Smooth muscle cell (in vitro differentiated cells): ENCODE data around the gene INPP4A. TPM values are rescaled to one million over a fixed set of nuclear protein-coding genes. Genes with fewer than 3 reads are reported as not detected.

Experiments
- DNase-seq: peaks from one replicate; lab custom pipeline; 2025; ENCODE audit not compliant: unreplicated experiment; lab: John Stamatoyannopoulos, UW
- H2AFZ ChIP-seq: fragments of 200-600 bp; sonication (generic); 2 replicates; pipeline ENCODE4 v1.6.0; 2016; ENCODE audit warnings: antibody characterized with exemption, low read depth, mild to moderate bottlenecking
- H3F3A ChIP-seq: fragments of 200-600 bp; sonication (generic); 2 replicates; pipeline ENCODE4 v1.6.0; 2017; ENCODE audit warnings: antibody characterized with exemption, low read depth
- H3K27ac ChIP-seq: fragments of 200-600 bp; sonication (generic); 2 replicates; pipeline ENCODE4 v1.5.1; 2016; ENCODE audit warnings: low read depth, mild to moderate bottlenecking
- H3K27me3 ChIP-seq: fragments of 200-600 bp; sonication (generic); 2 replicates; pipeline ENCODE4 v1.6.1; 2016; ENCODE audit warnings: low read depth, mild to moderate bottlenecking
- H3K36me3 ChIP-seq: fragments of 200-600 bp; sonication (generic); 2 replicates; pipeline ENCODE4 v1.5.1; 2016; ENCODE audit warnings: low read depth
- H3K4me1 ChIP-seq: fragments of 200-600 bp; sonication (generic); 2 replicates; pipeline ENCODE4 v1.5.1; 2016; ENCODE audit warnings: low read depth
- H3K4me2 ChIP-seq: fragments of 200-600 bp; sonication (generic); 2 replicates; pipeline ENCODE4 v1.6.0; 2016; ENCODE audit warnings: mild to moderate bottlenecking
- H3K4me3 ChIP-seq: fragments of 200-600 bp; sonication (generic); 2 replicates; pipeline ENCODE4 v1.5.1; 2016; ENCODE audit warnings: mild to moderate bottlenecking
- H3K79me2 ChIP-seq: fragments of 200-600 bp; sonication (generic); 2 replicates; pipeline ENCODE4 v1.6.0; 2016; ENCODE audit warnings: low read depth, mild to moderate bottlenecking
- H3K9ac ChIP-seq: fragments of 200-600 bp; sonication (generic); 2 replicates; pipeline ENCODE4 v1.6.0; 2016; ENCODE audit warnings: low read depth
- H3K9me3 ChIP-seq: fragments of 200-600 bp; sonication (generic); replicated peaks from 2 replicates; pipeline ENCODE4 v1.5.1; 2016; ENCODE audit warnings: low read depth
- H4K20me1 ChIP-seq: fragments of 200-600 bp; sonication (generic); 2 replicates; pipeline ENCODE4 v1.6.0; 2016; ENCODE audit warnings: low read depth
- WGBS: methylation state at CpG from one replicate; pipeline ENCODE4 v1.1.7; 2016; ENCODE audit warnings: low lambda C conversion rate; 5-methylcytosine and 5-hydroxymethylcytosine counted together
- polyA plus RNA-seq: library from polyadenylated mRNA; unstranded; fragments of >200 nt; fragmentation: Nextera tagmentation; extraction: Ambion mirVana; gene quantifications from 2 replicates; pipeline ENCODE4 v1.2.1, GENCODE V29; 2016
- total RNA-seq: library from RNA; depleted of rRNA; stranded (reverse); fragments of >200 nt; gene quantifications from 2 replicates; pipeline ENCODE4 v1.2.3, GENCODE V29; 2014
- TF ChIP-seq, protein P1 (sequence below): fragments of 200-600 bp; sonication (generic); IDR thresholded peaks from 2 replicates; pipeline ENCODE4 v1.5.1; 2017; ENCODE audit warnings: borderline replicate concordance, mild to moderate bottlenecking, antibody characterized with exemption; ENCODE audit not compliant: insufficient read depth, poor library complexity, severe bottlenecking

The INPP4A gene
- total and polyA plus RNA-seq, 2 experiments from 2014 or later: 10.1 to 17.3 TPM

DNA sequence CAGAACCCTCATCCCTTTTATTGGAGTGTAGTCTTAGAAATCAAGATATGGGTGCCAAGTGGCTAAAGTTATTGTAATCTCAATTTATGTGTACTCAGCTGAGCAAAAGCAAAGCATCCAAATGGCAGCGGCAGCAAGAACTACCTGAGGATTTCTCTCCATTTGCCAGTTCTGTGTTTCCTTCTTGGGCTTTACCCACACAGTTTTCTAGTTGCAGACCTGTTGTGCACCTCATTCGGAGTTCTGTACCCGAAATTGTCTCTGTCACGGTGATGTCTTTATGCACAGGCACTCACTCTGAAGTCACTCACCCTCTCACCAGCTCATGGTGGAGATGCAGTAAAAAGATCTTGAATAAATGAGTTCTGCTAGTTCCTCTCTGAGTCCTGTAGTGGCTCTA, 43.6 kb downstream of the INPP4A start:
- H3K4me1 ChIP-seq: no peaks in the 10 kb centered on the region
- no peaks in the 10 kb centered on the region for H3K9me3 ChIP-seq
- peaks cover 19% of the 10 kb centered on the region for H3K79me2 ChIP-seq
- no peaks in the 10 kb centered on the region for H3K27me3 ChIP-seq
- H3K9ac ChIP-seq: no peak overlapping the region
- 98% methylated on average over 4 of the region's 4 CpGs for WGBS
- no peak overlapping the region for H3K4me3 ChIP-seq
- H3K27ac ChIP-seq: no peak overlapping the region
- H3F3A ChIP-seq: no peaks in the 10 kb centered on the region
- H4K20me1 ChIP-seq: peaks cover 63% of the 10 kb centered on the region
- TF ChIP-seq, protein P1, sequence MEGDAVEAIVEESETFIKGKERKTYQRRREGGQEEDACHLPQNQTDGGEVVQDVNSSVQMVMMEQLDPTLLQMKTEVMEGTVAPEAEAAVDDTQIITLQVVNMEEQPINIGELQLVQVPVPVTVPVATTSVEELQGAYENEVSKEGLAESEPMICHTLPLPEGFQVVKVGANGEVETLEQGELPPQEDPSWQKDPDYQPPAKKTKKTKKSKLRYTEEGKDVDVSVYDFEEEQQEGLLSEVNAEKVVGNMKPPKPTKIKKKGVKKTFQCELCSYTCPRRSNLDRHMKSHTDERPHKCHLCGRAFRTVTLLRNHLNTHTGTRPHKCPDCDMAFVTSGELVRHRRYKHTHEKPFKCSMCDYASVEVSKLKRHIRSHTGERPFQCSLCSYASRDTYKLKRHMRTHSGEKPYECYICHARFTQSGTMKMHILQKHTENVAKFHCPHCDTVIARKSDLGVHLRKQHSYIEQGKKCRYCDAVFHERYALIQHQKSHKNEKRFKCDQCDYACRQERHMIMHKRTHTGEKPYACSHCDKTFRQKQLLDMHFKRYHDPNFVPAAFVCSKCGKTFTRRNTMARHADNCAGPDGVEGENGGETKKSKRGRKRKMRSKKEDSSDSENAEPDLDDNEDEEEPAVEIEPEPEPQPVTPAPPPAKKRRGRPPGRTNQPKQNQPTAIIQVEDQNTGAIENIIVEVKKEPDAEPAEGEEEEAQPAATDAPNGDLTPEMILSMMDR: no peak
- no peak for DNase-seq
- H3K4me2 ChIP-seq: no peak overlapping the region
- no peak overlapping the region for H2AFZ ChIP-seq
- no peaks in the 10 kb centered on the region for H3K36me3 ChIP-seq

DNA sequence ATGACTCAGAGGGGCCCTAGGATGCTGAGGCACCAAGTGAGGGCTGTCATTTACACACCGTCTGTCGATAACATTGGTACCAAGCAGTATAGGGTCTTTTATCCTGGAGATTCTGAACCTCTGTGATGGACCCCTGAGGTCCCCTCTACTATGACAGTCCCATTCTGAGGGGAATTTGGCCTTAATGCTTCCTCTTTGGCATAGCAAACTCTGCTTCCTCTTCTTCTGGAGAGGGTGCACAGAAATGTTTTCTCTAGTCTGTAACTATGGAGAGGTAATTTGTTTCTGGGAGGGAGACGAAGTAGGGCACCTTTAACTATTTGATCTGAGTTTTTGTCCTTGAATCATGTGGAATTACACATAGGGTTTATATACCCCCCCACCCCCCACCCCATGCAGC, 44.8 kb downstream of the INPP4A start:
- DNase-seq: no peak
- H3K27me3 ChIP-seq: no peaks in the 10 kb centered on the region
- H4K20me1 ChIP-seq: peaks cover 51% of the 10 kb centered on the region
- no peaks in the 10 kb centered on the region for H3K36me3 ChIP-seq
- TF ChIP-seq, protein P1: no peak
- peaks cover 19% of the 10 kb centered on the region for H3K79me2 ChIP-seq
- H3K4me3 ChIP-seq: no peak overlapping the region
- 97% methylated on average over 3 of the region's 3 CpGs for WGBS
- no peak overlapping the region for H3K9ac ChIP-seq
- H3F3A ChIP-seq: no peaks in the 10 kb centered on the region
- no peak overlapping the region for H2AFZ ChIP-seq
- H3K9me3 ChIP-seq: no peaks in the 10 kb centered on the region
- H3K4me2 ChIP-seq: no peak overlapping the region
- no peak overlapping the region for H3K27ac ChIP-seq
- no peaks in the 10 kb centered on the region for H3K4me1 ChIP-seq

DNA sequence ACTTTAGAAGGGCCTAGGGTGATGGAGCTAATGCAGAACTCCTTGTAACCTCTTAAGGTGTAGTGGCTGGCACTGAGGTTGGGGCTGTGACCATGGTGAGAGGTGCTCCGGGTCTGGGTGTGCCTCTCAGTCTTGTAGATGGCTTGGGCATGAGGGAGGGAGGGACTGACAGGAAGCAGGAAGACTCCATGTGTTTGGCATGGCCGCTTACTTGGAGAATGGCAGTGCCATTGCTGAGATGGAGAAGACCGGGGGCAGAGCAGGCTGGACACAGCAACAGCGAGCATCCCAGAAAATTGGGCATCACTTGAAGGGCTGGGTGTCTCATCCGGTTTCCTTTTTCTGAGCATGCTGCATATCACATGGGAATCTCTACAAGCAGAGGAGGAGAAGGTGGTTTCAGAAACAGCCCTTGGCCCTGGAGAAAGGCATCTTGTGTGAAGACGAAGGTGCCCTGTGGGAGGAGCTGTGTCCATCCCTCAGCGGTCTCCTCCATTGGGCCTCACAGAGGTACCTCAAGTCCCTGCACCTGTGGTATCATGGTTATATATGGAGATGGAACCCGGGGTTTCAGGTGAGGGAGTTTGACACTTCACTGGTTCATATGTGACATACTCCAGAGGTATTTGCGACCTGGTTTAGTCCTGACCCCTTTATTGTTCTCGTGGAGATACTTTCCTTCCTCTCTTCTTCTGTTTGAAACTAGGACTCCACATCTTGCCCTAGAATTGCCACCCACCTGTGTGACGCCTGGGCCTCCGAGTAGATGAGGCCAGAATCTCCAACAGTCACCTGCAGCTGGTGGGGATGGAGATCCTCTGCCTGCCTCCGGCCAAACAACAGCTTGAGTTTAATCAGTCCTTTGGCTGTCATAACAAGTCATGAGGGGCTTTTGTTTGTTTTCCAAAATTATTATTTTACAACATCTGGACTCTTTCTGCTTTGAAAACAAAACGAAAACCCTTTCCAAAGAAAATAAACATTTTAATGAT, 45.6 kb downstream of the INPP4A start:
- H4K20me1 ChIP-seq: peaks cover 45% of the 10 kb centered on the region
- DNase-seq: no peak
- H3K27ac ChIP-seq: no peak overlapping the region

More for the DNA sequence above, 45.6 kb downstream of the INPP4A start:
- Histone ChIP-seq H3K4me3 (no peak overlapping the region), H3K4me1 (no peaks in the 10 kb centered on the region), H3K9me3 (no peaks in the 10 kb centered on the region), H3K36me3 (no peaks in the 10 kb centered on the region), H3K9ac (no peak overlapping the region), H3F3A (no peaks in the 10 kb centered on the region), H2AFZ (no peak overlapping the region), H3K4me2 (no peak overlapping the region), H3K79me2 (peaks cover 19% of the 10 kb centered on the region), H3K27me3 (no peaks in the 10 kb centered on the region)
- WGBS: 97% methylated on average over 14 of the region's 14 CpGs
- TF ChIP-seq, protein P1: no peak
